ENCODE measurements around the gene PCF11.

DNA sequence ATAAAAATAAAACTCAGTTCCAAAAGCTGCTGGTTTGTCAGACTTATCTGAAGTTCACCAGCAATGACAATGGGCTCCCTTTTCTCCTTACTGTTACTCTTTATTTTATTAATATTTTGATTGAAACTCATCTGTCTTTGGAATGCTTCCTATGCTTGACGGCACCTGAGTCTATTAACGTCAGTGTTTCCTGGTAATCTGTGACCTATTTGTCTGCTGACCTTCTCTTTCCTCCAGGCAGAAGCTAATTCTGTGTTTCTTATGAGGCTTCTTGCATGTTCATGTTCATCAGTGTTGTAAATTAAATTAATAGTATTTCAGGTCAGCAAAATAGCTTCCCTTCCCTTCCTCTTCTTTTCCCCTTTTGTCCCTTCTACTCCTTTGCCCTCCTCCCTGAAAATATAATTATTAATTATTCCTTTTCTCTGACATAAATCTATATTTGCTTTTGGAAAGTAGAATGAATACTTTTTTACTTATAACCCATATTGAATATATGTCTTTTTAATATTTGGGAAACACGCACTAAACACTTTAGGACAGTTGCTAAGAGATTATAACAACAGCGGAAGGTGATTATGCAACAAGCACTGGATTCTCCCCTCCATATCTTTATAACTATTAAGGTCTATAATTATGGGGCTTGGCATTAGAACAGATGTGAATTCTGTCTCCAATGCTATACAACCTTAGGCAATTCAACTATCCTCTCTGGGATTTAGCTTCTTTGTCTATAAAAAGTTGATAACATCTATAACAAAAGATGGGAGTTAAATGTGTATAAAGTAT, 32.1 kb upstream of the PCF11 start:
- TF ChIP-seq, protein P1, sequence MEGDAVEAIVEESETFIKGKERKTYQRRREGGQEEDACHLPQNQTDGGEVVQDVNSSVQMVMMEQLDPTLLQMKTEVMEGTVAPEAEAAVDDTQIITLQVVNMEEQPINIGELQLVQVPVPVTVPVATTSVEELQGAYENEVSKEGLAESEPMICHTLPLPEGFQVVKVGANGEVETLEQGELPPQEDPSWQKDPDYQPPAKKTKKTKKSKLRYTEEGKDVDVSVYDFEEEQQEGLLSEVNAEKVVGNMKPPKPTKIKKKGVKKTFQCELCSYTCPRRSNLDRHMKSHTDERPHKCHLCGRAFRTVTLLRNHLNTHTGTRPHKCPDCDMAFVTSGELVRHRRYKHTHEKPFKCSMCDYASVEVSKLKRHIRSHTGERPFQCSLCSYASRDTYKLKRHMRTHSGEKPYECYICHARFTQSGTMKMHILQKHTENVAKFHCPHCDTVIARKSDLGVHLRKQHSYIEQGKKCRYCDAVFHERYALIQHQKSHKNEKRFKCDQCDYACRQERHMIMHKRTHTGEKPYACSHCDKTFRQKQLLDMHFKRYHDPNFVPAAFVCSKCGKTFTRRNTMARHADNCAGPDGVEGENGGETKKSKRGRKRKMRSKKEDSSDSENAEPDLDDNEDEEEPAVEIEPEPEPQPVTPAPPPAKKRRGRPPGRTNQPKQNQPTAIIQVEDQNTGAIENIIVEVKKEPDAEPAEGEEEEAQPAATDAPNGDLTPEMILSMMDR (IDR thresholded peaks at IDR 0.05): no peak
- TF ChIP-seq POLR2A (IDR thresholded peaks at IDR 0.05): no peak

Measured in heart left ventricle (tissue), 13 donors.